ENCODE results near the gene CRTAC1. TPM values are rescaled to one million over a fixed set of nuclear protein-coding genes. Genes with fewer than 3 reads are reported as not detected.

The CRTAC1 gene
- total RNA-seq, 1 donor, result not detected

DNA sequence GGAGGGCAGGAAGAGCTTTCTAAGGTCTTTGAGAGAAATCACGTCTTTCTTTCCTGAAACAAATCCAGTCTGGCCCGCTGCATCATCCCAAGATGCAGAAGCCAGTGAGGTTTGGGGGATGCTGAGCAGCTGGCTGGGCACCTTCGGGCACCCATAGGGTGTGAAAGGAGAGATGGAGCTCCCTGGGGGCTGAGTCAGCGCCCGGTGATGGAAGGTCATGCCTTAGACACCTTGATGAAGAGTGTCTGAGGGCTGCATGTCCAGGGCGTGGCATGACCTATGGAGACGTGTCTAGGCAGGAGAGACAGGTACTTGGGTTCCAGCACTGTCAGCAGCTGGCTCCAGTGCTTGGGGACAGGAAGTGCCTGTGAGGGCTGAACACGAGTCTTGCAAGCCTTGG lies 92.5 kb downstream of the CRTAC1 start:
- no peak for DNase-seq (ENCODE audit: insufficient read length, low spot score, missing footprints)
- H4K20me1 ChIP-seq (ENCODE audit: insufficient read depth, low read length), result no peaks in the 10 kb centered on the region

DNA sequence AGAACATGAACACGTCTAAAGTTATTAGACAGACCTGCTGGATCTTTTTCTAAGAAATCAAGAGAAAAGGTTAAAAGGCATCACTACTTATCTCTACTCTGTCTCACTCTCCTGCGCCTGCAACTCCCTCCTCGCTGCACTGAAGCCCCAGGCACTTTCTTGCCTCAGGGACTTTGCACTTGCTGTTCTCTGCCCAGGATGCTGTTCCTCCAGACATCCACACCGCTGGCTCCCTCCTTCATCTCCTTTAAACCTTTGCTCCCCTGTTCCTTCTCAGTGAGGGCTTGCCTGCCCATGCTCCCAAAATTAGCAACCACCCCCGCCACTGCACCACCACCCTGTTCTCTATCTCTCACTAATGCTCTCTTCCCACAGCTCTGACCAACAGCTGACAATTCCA lies 93.4 kb downstream of the CRTAC1 start:
- Histone ChIP-seq H3K4me3 (ENCODE audit: insufficient read depth, low read length) (no peak overlapping the region), H3K79me2 (ENCODE audit: insufficient read depth, low read length) (no peaks in the 10 kb centered on the region), H3K27ac (ENCODE audit: low read depth, low read length) (no peak overlapping the region), H3K4me2 (ENCODE audit: insufficient read depth, low read length) (no peak overlapping the region), H3K4me1 (ENCODE audit: insufficient read depth, low read length) (no peaks in the 10 kb centered on the region), H3K9me3 (ENCODE audit: low read depth, low read length) (no peaks in the 10 kb centered on the region), H3K27me3 (ENCODE audit: insufficient read depth, low read length) (no peaks in the 10 kb centered on the region), H3K36me3 (ENCODE audit: insufficient read depth, low read length) (no peaks in the 10 kb centered on the region), H2AFZ (ENCODE audit: low read length) (no peak overlapping the region), H4K20me1 (ENCODE audit: insufficient read depth, low read length) (no peaks in the 10 kb centered on the region)
- TF ChIP-seq, protein P1, sequence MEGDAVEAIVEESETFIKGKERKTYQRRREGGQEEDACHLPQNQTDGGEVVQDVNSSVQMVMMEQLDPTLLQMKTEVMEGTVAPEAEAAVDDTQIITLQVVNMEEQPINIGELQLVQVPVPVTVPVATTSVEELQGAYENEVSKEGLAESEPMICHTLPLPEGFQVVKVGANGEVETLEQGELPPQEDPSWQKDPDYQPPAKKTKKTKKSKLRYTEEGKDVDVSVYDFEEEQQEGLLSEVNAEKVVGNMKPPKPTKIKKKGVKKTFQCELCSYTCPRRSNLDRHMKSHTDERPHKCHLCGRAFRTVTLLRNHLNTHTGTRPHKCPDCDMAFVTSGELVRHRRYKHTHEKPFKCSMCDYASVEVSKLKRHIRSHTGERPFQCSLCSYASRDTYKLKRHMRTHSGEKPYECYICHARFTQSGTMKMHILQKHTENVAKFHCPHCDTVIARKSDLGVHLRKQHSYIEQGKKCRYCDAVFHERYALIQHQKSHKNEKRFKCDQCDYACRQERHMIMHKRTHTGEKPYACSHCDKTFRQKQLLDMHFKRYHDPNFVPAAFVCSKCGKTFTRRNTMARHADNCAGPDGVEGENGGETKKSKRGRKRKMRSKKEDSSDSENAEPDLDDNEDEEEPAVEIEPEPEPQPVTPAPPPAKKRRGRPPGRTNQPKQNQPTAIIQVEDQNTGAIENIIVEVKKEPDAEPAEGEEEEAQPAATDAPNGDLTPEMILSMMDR (IDR thresholded peaks at IDR 0.05; ENCODE audit: extremely low read depth, low read depth, low read length), result no peak
- no peak for DNase-seq (ENCODE audit: insufficient read length, low spot score, missing footprints)

More for the DNA sequence above, 92.5 kb downstream of the CRTAC1 start:
- no peaks in the 10 kb centered on the region for H3K79me2 ChIP-seq (ENCODE audit: insufficient read depth, low read length)
- no peak overlapping the region for H3K27ac ChIP-seq (ENCODE audit: low read depth, low read length)
- H2AFZ ChIP-seq (ENCODE audit: low read length), result no peak overlapping the region
- no peaks in the 10 kb centered on the region for H3K27me3 ChIP-seq (ENCODE audit: insufficient read depth, low read length)
- H3K4me2 ChIP-seq (ENCODE audit: insufficient read depth, low read length), result no peak overlapping the region
- H3K4me1 ChIP-seq (ENCODE audit: insufficient read depth, low read length), result no peaks in the 10 kb centered on the region
- H3K36me3 ChIP-seq (ENCODE audit: insufficient read depth, low read length), result no peaks in the 10 kb centered on the region
- TF ChIP-seq, protein P1 (IDR thresholded peaks at IDR 0.05; ENCODE audit: extremely low read depth, low read depth, low read length), result no peak
- no peak overlapping the region for H3K4me3 ChIP-seq (ENCODE audit: insufficient read depth, low read length)
- H3K9me3 ChIP-seq (ENCODE audit: low read depth, low read length), result no peaks in the 10 kb centered on the region

DNA sequence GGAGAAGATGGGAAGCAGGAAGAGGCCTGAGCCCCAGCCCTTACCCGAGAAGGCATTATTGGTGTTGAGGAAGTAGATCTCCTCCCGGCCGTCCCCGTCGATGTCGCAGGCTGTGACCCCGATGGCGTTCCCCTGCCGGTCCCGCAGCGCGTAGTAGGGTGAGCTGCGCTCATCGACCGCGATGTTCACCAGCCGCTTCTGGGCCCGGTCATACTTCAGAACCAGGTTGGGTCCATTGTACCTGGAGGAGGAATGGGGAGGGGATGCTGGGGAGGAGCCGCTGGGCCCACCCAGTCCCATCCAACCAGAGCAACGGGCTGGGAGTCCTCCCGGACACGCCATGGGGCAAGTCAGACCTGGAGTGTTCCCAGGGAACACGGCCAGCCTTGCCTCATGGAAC lies 94.3 kb downstream of the CRTAC1 start:
- no peak overlapping the region for H3K4me2 ChIP-seq (ENCODE audit: insufficient read depth, low read length)
- no peaks in the 10 kb centered on the region for H4K20me1 ChIP-seq (ENCODE audit: insufficient read depth, low read length)
- no peaks in the 10 kb centered on the region for H3K9me3 ChIP-seq (ENCODE audit: low read depth, low read length)
- no peaks in the 10 kb centered on the region for H3K79me2 ChIP-seq (ENCODE audit: insufficient read depth, low read length)
- H3K27me3 ChIP-seq (ENCODE audit: insufficient read depth, low read length), result no peaks in the 10 kb centered on the region
- no peak overlapping the region for H2AFZ ChIP-seq (ENCODE audit: low read length)
- no peak for DNase-seq (ENCODE audit: insufficient read length, low spot score, missing footprints)
- no peaks in the 10 kb centered on the region for H3K36me3 ChIP-seq (ENCODE audit: insufficient read depth, low read length)
- no peak overlapping the region for H3K4me3 ChIP-seq (ENCODE audit: insufficient read depth, low read length)
- no peak overlapping the region for H3K27ac ChIP-seq (ENCODE audit: low read depth, low read length)
- TF ChIP-seq, protein P1 (IDR thresholded peaks at IDR 0.05; ENCODE audit: extremely low read depth, low read depth, low read length), result no peak
- H3K4me1 ChIP-seq (ENCODE audit: insufficient read depth, low read length), result no peaks in the 10 kb centered on the region

DNA sequence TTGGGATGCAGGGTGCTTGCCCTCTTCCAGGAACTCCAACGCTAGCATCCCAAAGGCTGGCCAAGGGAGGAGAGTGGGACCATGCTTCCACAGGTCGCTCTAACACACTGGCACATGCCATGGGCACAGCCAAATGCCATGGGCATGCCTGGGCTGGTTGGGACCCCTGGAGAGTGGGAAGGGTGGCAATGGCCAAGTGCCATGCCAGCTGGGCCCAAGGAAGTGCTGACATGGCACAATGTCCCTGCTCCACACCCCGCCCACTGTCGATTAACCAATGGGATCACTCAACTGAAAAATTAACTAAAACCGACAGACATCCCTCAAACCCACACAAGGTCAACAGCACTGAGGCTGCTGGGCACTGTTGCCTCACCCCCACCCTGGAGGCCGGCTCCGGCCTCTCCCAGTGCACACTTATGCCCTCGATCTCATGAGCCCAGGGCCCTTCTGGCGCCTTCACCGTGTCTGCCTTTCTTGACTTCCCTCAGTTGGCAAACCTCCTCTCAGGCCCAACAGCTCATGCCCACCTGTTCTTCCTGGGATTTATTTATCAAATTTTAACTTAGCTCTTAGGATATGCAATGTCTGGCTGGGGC lies 97.4 kb downstream of the CRTAC1 start:
- TF ChIP-seq, protein P1 (IDR thresholded peaks at IDR 0.05; ENCODE audit: extremely low read depth, low read depth, low read length), result no peak

More for the DNA sequence above, 97.4 kb downstream of the CRTAC1 start:
- peaks cover 3% of the 10 kb centered on the region for H3K27me3 ChIP-seq (ENCODE audit: insufficient read depth, low read length)
- H2AFZ ChIP-seq (ENCODE audit: low read length), result no peak overlapping the region
- H3K4me1 ChIP-seq (ENCODE audit: insufficient read depth, low read length), result no peaks in the 10 kb centered on the region
- no peak overlapping the region for H3K4me2 ChIP-seq (ENCODE audit: insufficient read depth, low read length)
- H4K20me1 ChIP-seq (ENCODE audit: insufficient read depth, low read length), result no peaks in the 10 kb centered on the region
- no peak for DNase-seq (ENCODE audit: insufficient read length, low spot score, missing footprints)
- H3K79me2 ChIP-seq (ENCODE audit: insufficient read depth, low read length), result no peaks in the 10 kb centered on the region
- H3K27ac ChIP-seq (ENCODE audit: low read depth, low read length), result no peak overlapping the region
- H3K4me3 ChIP-seq (ENCODE audit: insufficient read depth, low read length), result no peak overlapping the region
- H3K36me3 ChIP-seq (ENCODE audit: insufficient read depth, low read length), result no peaks in the 10 kb centered on the region
- H3K9me3 ChIP-seq (ENCODE audit: low read depth, low read length), result no peaks in the 10 kb centered on the region

Measured in osteoblast (primary cell).